Measurements from ENCODE around the gene ADAMTS19.

GRCh38 chr5:129653442-129653841 is 193.3 kb downstream of the ADAMTS19 start:
- TF ChIP-seq, protein P1, sequence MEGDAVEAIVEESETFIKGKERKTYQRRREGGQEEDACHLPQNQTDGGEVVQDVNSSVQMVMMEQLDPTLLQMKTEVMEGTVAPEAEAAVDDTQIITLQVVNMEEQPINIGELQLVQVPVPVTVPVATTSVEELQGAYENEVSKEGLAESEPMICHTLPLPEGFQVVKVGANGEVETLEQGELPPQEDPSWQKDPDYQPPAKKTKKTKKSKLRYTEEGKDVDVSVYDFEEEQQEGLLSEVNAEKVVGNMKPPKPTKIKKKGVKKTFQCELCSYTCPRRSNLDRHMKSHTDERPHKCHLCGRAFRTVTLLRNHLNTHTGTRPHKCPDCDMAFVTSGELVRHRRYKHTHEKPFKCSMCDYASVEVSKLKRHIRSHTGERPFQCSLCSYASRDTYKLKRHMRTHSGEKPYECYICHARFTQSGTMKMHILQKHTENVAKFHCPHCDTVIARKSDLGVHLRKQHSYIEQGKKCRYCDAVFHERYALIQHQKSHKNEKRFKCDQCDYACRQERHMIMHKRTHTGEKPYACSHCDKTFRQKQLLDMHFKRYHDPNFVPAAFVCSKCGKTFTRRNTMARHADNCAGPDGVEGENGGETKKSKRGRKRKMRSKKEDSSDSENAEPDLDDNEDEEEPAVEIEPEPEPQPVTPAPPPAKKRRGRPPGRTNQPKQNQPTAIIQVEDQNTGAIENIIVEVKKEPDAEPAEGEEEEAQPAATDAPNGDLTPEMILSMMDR (IDR thresholded peaks at IDR 0.05; ENCODE audit: low read depth, low read length, poor library complexity, severe bottlenecking): no peak
- no peak for TF ChIP-seq EZH2phosphoT487 (IDR thresholded peaks at IDR 0.05; ENCODE audit: borderline replicate concordance, low read length)
